T-helper 1 cell treated with Interleukin-12 subunit alpha and Interleukin-12 subunit beta and Interleukin-4 antibody, amounts not matched to agents 30 μg/mL and 1 μg/mL, for 36 hours (primary cell): ENCODE measurements around the gene WNT1.

Source experiments
- H3K27ac Mint-ChIP-seq: one replicate; pipeline ENCODE4 v1.8.0; 2021; ENCODE audit warnings: mild to moderate bottlenecking, mixed read lengths
- H3K27me3 Mint-ChIP-seq: one replicate; pipeline ENCODE4 v1.8.0; 2021; ENCODE audit warnings: low read depth, mixed read lengths
- H3K36me3 Mint-ChIP-seq: one replicate; pipeline ENCODE4 v1.8.0; 2021; ENCODE audit warnings: low read depth, mixed read lengths
- H3K4me1 Mint-ChIP-seq: one replicate; pipeline ENCODE4 v1.8.0; 2021; ENCODE audit warnings: low read depth, mixed read lengths
- H3K4me3 Mint-ChIP-seq: one replicate; pipeline ENCODE4 v1.8.0; 2021; ENCODE audit warnings: mild to moderate bottlenecking, moderate library complexity, mixed read lengths
- H3K9me3 Mint-ChIP-seq: one replicate; pipeline ENCODE4 v1.8.0; 2021; ENCODE audit warnings: mixed read lengths

WNT1 gene

GRCh38 chr12:48981757-48982157 is 3.6 kb downstream of the WNT1 start:
- H3K9me3 Mint-ChIP-seq: no peaks in the 10 kb centered on the region
- H3K4me3 Mint-ChIP-seq: peak overlapping the region; percentile 84
- peaks cover 93% of the 10 kb centered on the region for H3K27me3 Mint-ChIP-seq
- peaks cover 44% of the 10 kb centered on the region for H3K4me1 Mint-ChIP-seq
- H3K36me3 Mint-ChIP-seq: no peaks in the 10 kb centered on the region
- peak overlapping the region; percentile 39 for H3K27ac Mint-ChIP-seq

GRCh38 chr12:48982397-48983080 is 4.4 kb downstream of the WNT1 start:
- Mint-ChIP-seq H3K9me3 (no peaks in the 10 kb centered on the region), H3K36me3 (no peaks in the 10 kb centered on the region), H3K4me3 (peak overlapping the region; percentile 84), H3K27ac (peak overlapping the region; percentile 39), H3K27me3 (peaks cover 93% of the 10 kb centered on the region), H3K4me1 (peaks cover 41% of the 10 kb centered on the region)

- H3K27ac Mint-ChIP-seq: no peak overlapping the region
- H3K36me3 Mint-ChIP-seq: no peaks in the 10 kb centered on the region
- no peaks in the 10 kb centered on the region for H3K9me3 Mint-ChIP-seq
- no peak overlapping the region for H3K4me3 Mint-ChIP-seq
- H3K27me3 Mint-ChIP-seq: peaks cover 93% of the 10 kb centered on the region
- H3K4me1 Mint-ChIP-seq: peaks cover 29% of the 10 kb centered on the region
Observed at GRCh38 chr12:48985475-48985897, 7.4 kb downstream of the WNT1 start.

GRCh38 chr12:48985901-48986300 is 7.8 kb downstream of the WNT1 start:
- no peak overlapping the region for H3K27ac Mint-ChIP-seq
- H3K27me3 Mint-ChIP-seq: peaks cover 93% of the 10 kb centered on the region

GRCh38 chr12:48986720-48987291 is 8.7 kb downstream of the WNT1 start:
- no peak overlapping the region for H3K27ac Mint-ChIP-seq

More at GRCh38 chr12:48985901-48986300, 7.8 kb downstream of the WNT1 start:
- Mint-ChIP-seq H3K4me3 (no peak overlapping the region), H3K36me3 (no peaks in the 10 kb centered on the region), H3K4me1 (peaks cover 27% of the 10 kb centered on the region), H3K9me3 (no peaks in the 10 kb centered on the region)

GRCh38 chr12:48988030-48988649 is 10.0 kb downstream of the WNT1 start:
- Mint-ChIP-seq H3K27me3 (peaks cover 81% of the 10 kb centered on the region), H3K4me3 (no peak overlapping the region), H3K27ac (no peak overlapping the region), H3K4me1 (peaks cover 9% of the 10 kb centered on the region), H3K36me3 (no peaks in the 10 kb centered on the region), H3K9me3 (no peaks in the 10 kb centered on the region)

More at GRCh38 chr12:48986720-48987291, 8.7 kb downstream of the WNT1 start:
- peaks cover 19% of the 10 kb centered on the region for H3K4me1 Mint-ChIP-seq
- no peak overlapping the region for H3K4me3 Mint-ChIP-seq
- H3K9me3 Mint-ChIP-seq: no peaks in the 10 kb centered on the region
- no peaks in the 10 kb centered on the region for H3K36me3 Mint-ChIP-seq
- H3K27me3 Mint-ChIP-seq: peaks cover 86% of the 10 kb centered on the region

- H3K4me3 Mint-ChIP-seq: no peak overlapping the region
- H3K27me3 Mint-ChIP-seq: peaks cover 78% of the 10 kb centered on the region
- H3K4me1 Mint-ChIP-seq: peaks cover 17% of the 10 kb centered on the region
- no peak overlapping the region for H3K27ac Mint-ChIP-seq
- no peaks in the 10 kb centered on the region for H3K9me3 Mint-ChIP-seq
- H3K36me3 Mint-ChIP-seq: peaks cover 2% of the 10 kb centered on the region
Observed at GRCh38 chr12:48990552-48990951, 12.4 kb downstream of the WNT1 start.

GRCh38 chr12:48991247-48992050 is 13.3 kb downstream of the WNT1 start:
- Mint-ChIP-seq H3K36me3 (peaks cover 2% of the 10 kb centered on the region), H3K9me3 (no peaks in the 10 kb centered on the region), H3K4me1 (peaks cover 19% of the 10 kb centered on the region), H3K27me3 (peaks cover 78% of the 10 kb centered on the region), H3K4me3 (no peak overlapping the region), H3K27ac (no peak overlapping the region)

GRCh38 chr12:48993787-48994186 is 15.7 kb downstream of the WNT1 start:
- Mint-ChIP-seq H3K27ac (no peak overlapping the region), H3K27me3 (peaks cover 75% of the 10 kb centered on the region), H3K4me3 (no peak overlapping the region), H3K9me3 (no peaks in the 10 kb centered on the region), H3K4me1 (peaks cover 20% of the 10 kb centered on the region), H3K36me3 (peaks cover 2% of the 10 kb centered on the region)

- H3K4me3 Mint-ChIP-seq: peak overlapping the region; percentile 36
- H3K27me3 Mint-ChIP-seq: peaks cover 72% of the 10 kb centered on the region
- H3K36me3 Mint-ChIP-seq: peaks cover 2% of the 10 kb centered on the region
- H3K9me3 Mint-ChIP-seq: no peaks in the 10 kb centered on the region
- H3K27ac Mint-ChIP-seq: no peak overlapping the region
- H3K4me1 Mint-ChIP-seq: peaks cover 19% of the 10 kb centered on the region
Observed at GRCh38 chr12:48994224-48995085, 16.3 kb downstream of the WNT1 start.

GRCh38 chr12:48995086-48995879 is 17.2 kb downstream of the WNT1 start:
- Mint-ChIP-seq H3K27me3 (peaks cover 73% of the 10 kb centered on the region), H3K4me3 (peak overlapping the region; percentile 36)

GRCh38 chr12:48996794-48997718 is 18.9 kb downstream of the WNT1 start:
- peak overlapping the region; percentile 60 for H3K4me3 Mint-ChIP-seq
- H3K36me3 Mint-ChIP-seq: peaks cover 17% of the 10 kb centered on the region
- peaks cover 25% of the 10 kb centered on the region for H3K4me1 Mint-ChIP-seq
- no peaks in the 10 kb centered on the region for H3K9me3 Mint-ChIP-seq
- peaks cover 73% of the 10 kb centered on the region for H3K27me3 Mint-ChIP-seq
- no peak overlapping the region for H3K27ac Mint-ChIP-seq

More at GRCh38 chr12:48995086-48995879, 17.2 kb downstream of the WNT1 start:
- Mint-ChIP-seq H3K27ac (no peak overlapping the region), H3K36me3 (peaks cover 5% of the 10 kb centered on the region), H3K4me1 (peaks cover 22% of the 10 kb centered on the region), H3K9me3 (no peaks in the 10 kb centered on the region)
